Measurements from ENCODE around the gene RNF186.
"Not testable (repeated sequence)": the region's sequence is repeated elsewhere in the genome, so short reads cannot be mapped to it uniquely, and the experiment has no call there.

The RNF186 gene

GRCh38 chr1:19814681-19815503, at the start of gene RNF186:
Gene RNF186 (minus strand): TSS chr1:19815283. CDS start chr1:19815101, 182 bp downstream.
- DNase-seq = no peak

GRCh38 chr1:19864570-19865160, 49.6 kb upstream of the RNF186 start:
- no peak for DNase-seq

GRCh38 chr1:19862944-19863343, 47.9 kb upstream of the RNF186 start:
- DNase-seq = no peak

GRCh38 chr1:19861842-19862530, 46.9 kb upstream of the RNF186 start:
- no peak for DNase-seq

- DNase-seq = no peak
These were observed 46.0 kb upstream of the RNF186 start for GRCh38 chr1:19861034-19861433.

- DNase-seq = no peak
These were observed 45.3 kb upstream of the RNF186 start for GRCh38 chr1:19860418-19860817.

GRCh38 chr1:19859876-19860275, 44.8 kb upstream of the RNF186 start:
- no peak for DNase-seq

GRCh38 chr1:19858893-19859292, 43.8 kb upstream of the RNF186 start:
- DNase-seq = no peak

- no peak for DNase-seq
These were observed 39.8 kb upstream of the RNF186 start for GRCh38 chr1:19854866-19855265.

- no peak for DNase-seq
These were observed 37.0 kb upstream of the RNF186 start for GRCh38 chr1:19852036-19852435.

GRCh38 chr1:19850214-19850613, 35.1 kb upstream of the RNF186 start:
- DNase-seq = no peak

- DNase-seq = not testable (repeated sequence)
These were observed 34.2 kb upstream of the RNF186 start for GRCh38 chr1:19849307-19849706.

- DNase-seq = not testable (repeated sequence)
These were observed 32.3 kb upstream of the RNF186 start for GRCh38 chr1:19847334-19847733.

GRCh38 chr1:19846338-19846737, 31.3 kb upstream of the RNF186 start:
- DNase-seq = no peak

GRCh38 chr1:19845555-19845954, 30.5 kb upstream of the RNF186 start:
- no peak for DNase-seq

GRCh38 chr1:19844731-19845495, 29.8 kb upstream of the RNF186 start:
- DNase-seq = no peak

GRCh38 chr1:19840228-19840627, 25.1 kb upstream of the RNF186 start:
- DNase-seq = no peak

- DNase-seq = no peak
These were observed 22.8 kb upstream of the RNF186 start for GRCh38 chr1:19837866-19838265.

- no peak for DNase-seq
These were observed 20.5 kb upstream of the RNF186 start for GRCh38 chr1:19835578-19835977.

- DNase-seq = no peak
These were observed 16.4 kb upstream of the RNF186 start for GRCh38 chr1:19831441-19831840.

- no peak for DNase-seq
These were observed 13.5 kb upstream of the RNF186 start for GRCh38 chr1:19828546-19828945.

- no peak for DNase-seq
These were observed 10.2 kb upstream of the RNF186 start for GRCh38 chr1:19825298-19825697.

GRCh38 chr1:19824541-19824940, 9.5 kb upstream of the RNF186 start:
- no peak for DNase-seq

Measured in midbrain (tissue), 1 donor.